ENCODE data around the gene JAZF1. TPM values are rescaled to one million over a fixed set of nuclear protein-coding genes. Genes with fewer than 3 reads are reported as not detected.

JAZF1 gene
- total and polyA plus RNA-seq, 10 of the 15 experiments (the other 5 are each of a cell fraction or from before 2014, with no cell fraction given), result 0.04 to 0.82 (median 0.15) TPM; not detected in 3

GRCh38 chr7:28026237-28026636 is 154.4 kb downstream of the JAZF1 start (continued):
- TF ChIP-seq ZNF687 (IDR thresholded peaks at IDR 0.05), result no peak
- no peak for TF ChIP-seq TBL1XR1 (IDR thresholded peaks at IDR 0.05; ENCODE audit: low read depth, low read length)

- intact Hi-C loops (cut with micrococcal nuclease; ENCODE audit: unreplicated experiment) (loop anchor here (5.0 kb wide), 2 partner anchors 243 to 338 kb away; no protein-coding TSS in a partner anchor), in situ Hi-C loops (cut with MboI) (no loop called here)
- Histone ChIP-seq H3K27ac (ENCODE audit: control insufficient read depth, insufficient read depth) (no peak overlapping the region), H2AFZ (ENCODE audit: control insufficient read depth, low read depth, low read length) (no peak overlapping the region), H3K9me3 (replicated peaks; ENCODE audit: control insufficient read depth, insufficient read depth, low read length) (no peaks in the 10 kb centered on the region), H3K9ac (ENCODE audit: control insufficient read depth, insufficient read depth, low read length) (no peak overlapping the region), H3K36me3 (ENCODE audit: control insufficient read depth in 2 of 2, insufficient read depth in 2 of 2, low read length in 1 of 2) (no peaks in the 10 kb centered on the region), H4K20me1 (ENCODE audit: control insufficient read depth, insufficient read depth) (no peaks in the 10 kb centered on the region; the same call in 1 of the 2 replicates), H3K4me1 (ENCODE audit: control insufficient read depth, insufficient read depth, low read length) (no peaks in the 10 kb centered on the region), H3K4me3 (no peak overlapping the region), H3K79me2 (ENCODE audit: control insufficient read depth, insufficient read depth, low read length) (no peaks in the 10 kb centered on the region), H3K4me2 (ENCODE audit: control insufficient read depth, insufficient read depth) (no peak overlapping the region), H3K27me3 (replicated peaks in 1 of 2; ENCODE audit: control insufficient read depth in 2 of 2, insufficient read depth in 2 of 2, low read length in 1 of 2) (peaks cover 1 to 3% of the 10 kb centered on the region in 2 experiments; a peak in 2 of 4 replicates)
- no TSS peak for BruUV-seq (replicated peaks)
- RAD21 ChIA-PET (ENCODE audit: unreplicated experiment), result interaction anchor here (0.7 kb wide), 1 partner anchor 829 kb away, joined by 3 read pairs; no protein-coding TSS in a partner anchor
- SMC1A ChIA-PET (ENCODE audit: uncharacterized antibody, unreplicated experiment), result interaction anchor here (1.9 kb wide), 1 partner anchor 829 kb away, joined by 6 read pairs; no protein-coding TSS in a partner anchor
- DNase-seq (ENCODE audit: low read depth, low spot score), result no peak
- POLR2A ChIA-PET, result no interaction called here
- 29% methylated on average over 2 of the region's 2 CpGs for WGBS (ENCODE audit: insufficient coverage, insufficient replicate concordance, low lambda C conversion rate, missing lambda C conversion rate)
- TF ChIP-seq NBN (IDR thresholded peaks at IDR 0.05), result no peak
- CTCF ChIA-PET, result interaction anchor here (0.7 to 1.9 kb wide), 4 partner anchors 10 to 829 kb away, joined by 3 to 10 read pairs (median 4); no protein-coding TSS in a partner anchor
- no peak for FAIRE-seq
- ATAC-seq, result no peak
Measured at GRCh38 chr7:28024786-28025334, 155.7 kb downstream of the JAZF1 start.
